ENCODE data around the gene GOLGA6B. TPM values are rescaled to one million over a fixed set of nuclear protein-coding genes. Genes with fewer than 3 reads are reported as not detected.

The GOLGA6B gene
- total and polyA plus RNA-seq, 2 of the 13 experiments (the other 11 are each of a cell fraction or from before 2014, with no cell fraction given): 0.04 TPM; not detected in 1

- no peak for TF ChIP-seq ZNF629 (CRISPR knock-in tag; conservative IDR thresholded peaks at IDR 0.05)
- TF ChIP-seq ZNF225 (CRISPR knock-in tag; IDR thresholded peaks at IDR 0.05): no peak
- no peak for TF ChIP-seq FOXO1 (CRISPR knock-in tag; IDR thresholded peaks at IDR 0.05)
- intact Hi-C loops (cut with micrococcal nuclease; ENCODE audit: unreplicated experiment) (no loop called here), in situ Hi-C loops (cut with HindIII; ENCODE audit: extremely low pct_ligation_motif_present, low pct_unique_long_range_greater_than_20kb) (loop anchor here (10.0 kb wide), 1 partner anchor 78 kb away; no protein-coding TSS in a partner anchor)
- no peak for ATAC-seq
- no peak overlapping the region for H3K27ac ChIP-seq (ENCODE audit: extremely low read length, insufficient read depth, low read length)
- no TSS peak for BruUV-seq (replicated peaks)
- no peak overlapping the region for H3K9ac ChIP-seq (ENCODE audit: insufficient read depth, low read depth, low read length)
- no peak overlapping the region for H3K4me2 ChIP-seq (ENCODE audit: low read depth, low read length)
- H3K79me2 ChIP-seq (ENCODE audit: insufficient read depth, low read length): no peaks in the 10 kb centered on the region
- peaks cover 0 to 4% of the 10 kb centered on the region in 2 experiments; a peak in 3 of 5 replicates for H3K27me3 ChIP-seq (ENCODE audit: control insufficient read depth in 1 of 2, insufficient read depth in 2 of 2, low read length in 2 of 2)
- no peaks in the 10 kb centered on the region for H3K9me3 ChIP-seq (ENCODE audit: low read length)
- no peak overlapping the region for H3K4me3 ChIP-seq (replicated peaks in 1 of 3; ENCODE audit: insufficient read depth in 1 of 3, low read depth in 2 of 3, low read length in 3 of 3)
- WGBS (ENCODE audit: low lambda C conversion rate): 63% methylated on average over 3 of the region's 3 CpGs
- H3K4me1 ChIP-seq (ENCODE audit: insufficient read depth, low read length): peaks cover 11% of the 10 kb centered on the region; the same call in 1 of the 2 replicates
- no peaks in the 10 kb centered on the region for H3K36me3 ChIP-seq (replicated peaks in 1 of 2; ENCODE audit: control insufficient read depth in 1 of 2, insufficient read depth in 2 of 2, low read length in 2 of 2)
- FAIRE-seq: no peak
- H4K20me1 ChIP-seq (ENCODE audit: insufficient read depth, low read length): no peaks in the 10 kb centered on the region
- CTCF ChIA-PET (ENCODE audit: low intra/inter-chr PET ratio, low total read pairs): no interaction called here
- POLR2A ChIA-PET: no interaction called here
- no peak overlapping the region for H2AFZ ChIP-seq (ENCODE audit: low read length)
- DNase-seq (ENCODE audit: low spot score): no peak
These were observed 28.3 kb downstream of the GOLGA6B start for GRCh38 chr15:72682772-72683171.

- intact Hi-C loops (cut with micrococcal nuclease; ENCODE audit: unreplicated experiment) (loop anchor here (5.0 kb wide), 1 partner anchor 83 kb away; no protein-coding TSS in a partner anchor), in situ Hi-C loops (cut with HindIII; ENCODE audit: extremely low pct_ligation_motif_present, low pct_unique_long_range_greater_than_20kb) (loop anchor here (10.0 kb wide), 1 partner anchor 81 kb away; no protein-coding TSS in a partner anchor)
- Histone ChIP-seq H2AFZ (ENCODE audit: low read length) (peak overlapping the region; percentile 97), H3K79me2 (ENCODE audit: insufficient read depth, low read length) (peaks cover 2% of the 10 kb centered on the region), H3K9me3 (ENCODE audit: low read length) (no peaks in the 10 kb centered on the region), H3K4me3 (replicated peaks in 1 of 3; ENCODE audit: insufficient read depth in 1 of 3, low read depth in 2 of 3, low read length in 3 of 3) (peak overlapping the region; percentile 68 to 98 (median 90)), H4K20me1 (ENCODE audit: insufficient read depth, low read length) (no peaks in the 10 kb centered on the region), H3K36me3 (replicated peaks in 1 of 2; ENCODE audit: control insufficient read depth in 1 of 2, insufficient read depth in 2 of 2, low read length in 2 of 2) (no peaks in the 10 kb centered on the region), H3K4me2 (ENCODE audit: low read depth, low read length) (peak overlapping the region; percentile 89), H3K27ac (ENCODE audit: extremely low read length, insufficient read depth, low read length) (peak overlapping the region; percentile 91), H3K4me1 (ENCODE audit: insufficient read depth, low read length) (peaks cover 11% of the 10 kb centered on the region; the same call in 1 of the 2 replicates), H3K27me3 (ENCODE audit: control insufficient read depth in 1 of 2, insufficient read depth in 2 of 2, low read length in 2 of 2) (no peaks in the 10 kb centered on the region; a peak in 2 of 5 replicates), H3K9ac (ENCODE audit: insufficient read depth, low read depth, low read length) (peak overlapping the region; percentile 83)
- ChIA-PET POLR2A (interaction anchor here (0.9 to 1.6 kb wide), 6 partner anchors 11 to 454 kb away, joined by 3 to 6 read pairs (median 4); partner anchors contain the start of genes HEXA and PKM), CTCF (ENCODE audit: low intra/inter-chr PET ratio, low total read pairs) (no interaction called here)
- ATAC-seq: peak; percentile 16
- TSS peak; percentile 99 for BruUV-seq (replicated peaks)
- WGBS (ENCODE audit: low lambda C conversion rate): under 1% methylated on average over 20 of the region's 23 CpGs
- no peak for FAIRE-seq
- peak; percentile 25 for DNase-seq (ENCODE audit: low spot score)
- TF ChIP-seq HIC2 (CRISPR knock-in tag; IDR thresholded peaks at IDR 0.05; ENCODE audit: low read depth): no peak
- no peak for TF ChIP-seq ZBTB20 (CRISPR knock-in tag; IDR thresholded peaks at IDR 0.05; ENCODE audit: borderline replicate concordance, low read depth)
- TF ChIP-seq ZNF772 (CRISPR knock-in tag; IDR thresholded peaks at IDR 0.05): no peak
- TF ChIP-seq KAT8 (CRISPR knock-in tag; IDR thresholded peaks at IDR 0.05): no peak
- TF ChIP-seq HINFP (CRISPR knock-in tag; IDR thresholded peaks at IDR 0.05; ENCODE audit: low read depth): peak; percentile 1; the same call in 1 of the 2 replicates
- no peak for TF ChIP-seq FOXO1 (CRISPR knock-in tag; IDR thresholded peaks at IDR 0.05)
- TF ChIP-seq ZNF775 (CRISPR knock-in tag; IDR thresholded peaks at IDR 0.05; ENCODE audit: borderline replicate concordance): 0 out of 2 replicates have a peak, but pooled peaks have one; percentile 7
- TF ChIP-seq ZNF766 (CRISPR knock-in tag; IDR thresholded peaks at IDR 0.05; ENCODE audit: borderline replicate concordance): 0 out of 2 replicates have a peak, but pooled peaks have one; percentile 9
- 0 out of 2 replicates have a peak, but pooled peaks have one; percentile 1 for TF ChIP-seq ATF7-NPFF (CRISPR knock-in tag; IDR thresholded peaks at IDR 0.05; ENCODE audit: low read depth)
- no peak for TF ChIP-seq ZNF761 (CRISPR knock-in tag; conservative IDR thresholded peaks at IDR 0.05)
- TF ChIP-seq ZBTB25 (CRISPR knock-in tag; IDR thresholded peaks at IDR 0.05): no peak
These were observed 30.9 kb downstream of the GOLGA6B start for GRCh38 chr15:72685301-72685924.

Measured in HepG2 (cell line).